ENCODE results near the gene SENP3. TPM values are rescaled to one million over a fixed set of nuclear protein-coding genes. Genes with fewer than 3 reads are reported as not detected.

The SENP3 gene
- total and polyA plus RNA-seq, 2 of the 13 experiments (the other 11 are each of a cell fraction or from before 2014, with no cell fraction given), result 55.8 to 75.4 TPM

DNA sequence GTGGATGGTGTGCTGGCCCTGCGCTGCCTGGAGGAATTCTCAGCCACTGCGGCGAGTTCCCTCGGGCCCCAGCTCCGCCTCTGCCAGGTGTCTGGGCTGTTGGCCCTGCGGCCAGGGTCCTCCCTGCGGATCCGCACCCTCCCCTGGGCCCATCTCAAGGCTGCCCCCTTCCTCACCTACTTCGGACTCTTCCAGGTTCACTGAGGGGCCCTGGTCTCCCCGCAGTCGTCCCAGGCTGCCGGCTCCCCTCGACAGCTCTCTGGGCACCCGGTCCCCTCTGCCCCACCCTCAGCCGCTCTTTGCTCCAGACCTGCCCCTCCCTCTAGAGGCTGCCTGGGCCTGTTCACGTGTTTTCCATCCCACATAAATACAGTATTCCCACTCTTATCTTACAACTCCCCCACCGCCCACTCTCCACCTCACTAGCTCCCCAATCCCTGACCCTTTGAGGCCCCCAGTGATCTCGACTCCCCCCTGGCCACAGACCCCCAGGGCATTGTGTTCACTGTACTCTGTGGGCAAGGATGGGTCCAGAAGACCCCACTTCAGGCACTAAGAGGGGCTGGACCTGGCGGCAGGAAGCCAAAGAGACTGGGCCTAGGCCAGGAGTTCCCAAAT, 4.5 kb upstream of the SENP3 start (continued):
- TF ChIP-seq ZNF121 (CRISPR knock-in tag; IDR thresholded peaks at IDR 0.05), result peak; percentile 53; the same call in 1 of the 2 replicates
- peak; percentile 41; the same call in 1 of the 2 replicates for TF ChIP-seq ZNF547 (CRISPR knock-in tag; IDR thresholded peaks at IDR 0.05)
- TF ChIP-seq ZNF24 (IDR thresholded peaks at IDR 0.05), result no peak
- 0 out of 2 replicates have a peak, but pooled peaks have one; percentile 2 for TF ChIP-seq HNF4G (IDR thresholded peaks at IDR 0.05; ENCODE audit: borderline replicate concordance, low read depth, low read length)
- no peak for TF ChIP-seq HNF4G (CRISPR knock-in tag; IDR thresholded peaks at IDR 0.05; ENCODE audit: borderline replicate concordance, low read depth)
- no peak for TF ChIP-seq DNMT3B (CRISPR knock-in tag; conservative IDR thresholded peaks at IDR 0.05)
- TF ChIP-seq TBX2 (CRISPR knock-in tag; IDR thresholded peaks at IDR 0.05; ENCODE audit: borderline replicate concordance), result no peak
- TF ChIP-seq, protein P1, sequence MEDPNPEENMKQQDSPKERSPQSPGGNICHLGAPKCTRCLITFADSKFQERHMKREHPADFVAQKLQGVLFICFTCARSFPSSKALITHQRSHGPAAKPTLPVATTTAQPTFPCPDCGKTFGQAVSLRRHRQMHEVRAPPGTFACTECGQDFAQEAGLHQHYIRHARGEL (CRISPR knock-in tag; IDR thresholded peaks at IDR 0.05), result no peak
- no peak; the same call in 1 of the 2 replicates for TF ChIP-seq ZNF782 (CRISPR knock-in tag; IDR thresholded peaks at IDR 0.05; ENCODE audit: borderline replicate concordance)
- TF ChIP-seq SAP130 (CRISPR knock-in tag; IDR thresholded peaks at IDR 0.05; ENCODE audit: low read depth), result peak; percentile 70
- no peak for TF ChIP-seq KAT8 (CRISPR knock-in tag; IDR thresholded peaks at IDR 0.05)
- TF ChIP-seq MYNN (CRISPR knock-in tag; IDR thresholded peaks at IDR 0.05; ENCODE audit: low read depth), result no peak
- TF ChIP-seq ZSCAN25 (CRISPR knock-in tag; IDR thresholded peaks at IDR 0.05), result 0 out of 2 replicates have a peak, but pooled peaks have one; percentile 42
- peak; percentile 33; the same call in 1 of the 2 replicates for TF ChIP-seq ISL2 (CRISPR knock-in tag; IDR thresholded peaks at IDR 0.05)
- TF ChIP-seq MXD4 (CRISPR knock-in tag; IDR thresholded peaks at IDR 0.05), result peak; percentile 53; the same call in 1 of the 2 replicates
- TF ChIP-seq ZNF704 (CRISPR knock-in tag; IDR thresholded peaks at IDR 0.05; ENCODE audit: borderline replicate concordance), result no peak
- TF ChIP-seq RORA (CRISPR knock-in tag; IDR thresholded peaks at IDR 0.05), result no peak
- TF ChIP-seq, protein P2, sequence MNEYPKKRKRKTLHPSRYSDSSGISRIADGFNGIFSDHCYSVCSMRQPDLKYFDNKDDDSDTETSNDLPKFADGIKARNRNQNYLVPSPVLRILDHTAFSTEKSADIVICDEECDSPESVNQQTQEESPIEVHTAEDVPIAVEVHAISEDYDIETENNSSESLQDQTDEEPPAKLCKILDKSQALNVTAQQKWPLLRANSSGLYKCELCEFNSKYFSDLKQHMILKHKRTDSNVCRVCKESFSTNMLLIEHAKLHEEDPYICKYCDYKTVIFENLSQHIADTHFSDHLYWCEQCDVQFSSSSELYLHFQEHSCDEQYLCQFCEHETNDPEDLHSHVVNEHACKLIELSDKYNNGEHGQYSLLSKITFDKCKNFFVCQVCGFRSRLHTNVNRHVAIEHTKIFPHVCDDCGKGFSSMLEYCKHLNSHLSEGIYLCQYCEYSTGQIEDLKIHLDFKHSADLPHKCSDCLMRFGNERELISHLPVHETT (CRISPR knock-in tag; conservative IDR thresholded peaks at IDR 0.05), result 0 out of 2 replicates have a peak, but pooled peaks have one; percentile 42
- no peak for TF ChIP-seq ATM (IDR thresholded peaks at IDR 0.05; ENCODE audit: borderline replicate concordance)
- TF ChIP-seq, protein P3, sequence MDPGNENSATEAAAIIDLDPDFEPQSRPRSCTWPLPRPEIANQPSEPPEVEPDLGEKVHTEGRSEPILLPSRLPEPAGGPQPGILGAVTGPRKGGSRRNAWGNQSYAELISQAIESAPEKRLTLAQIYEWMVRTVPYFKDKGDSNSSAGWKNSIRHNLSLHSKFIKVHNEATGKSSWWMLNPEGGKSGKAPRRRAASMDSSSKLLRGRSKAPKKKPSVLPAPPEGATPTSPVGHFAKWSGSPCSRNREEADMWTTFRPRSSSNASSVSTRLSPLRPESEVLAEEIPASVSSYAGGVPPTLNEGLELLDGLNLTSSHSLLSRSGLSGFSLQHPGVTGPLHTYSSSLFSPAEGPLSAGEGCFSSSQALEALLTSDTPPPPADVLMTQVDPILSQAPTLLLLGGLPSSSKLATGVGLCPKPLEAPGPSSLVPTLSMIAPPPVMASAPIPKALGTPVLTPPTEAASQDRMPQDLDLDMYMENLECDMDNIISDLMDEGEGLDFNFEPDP (CRISPR knock-in tag; conservative IDR thresholded peaks at IDR 0.05), result no peak
- TF ChIP-seq HDAC6 (IDR thresholded peaks at IDR 0.05; ENCODE audit: low read depth, low read length), result no peak
- no peak for TF ChIP-seq NFKB2 (CRISPR knock-in tag; IDR thresholded peaks at IDR 0.05; ENCODE audit: borderline replicate concordance)
- no peak for TF ChIP-seq ZFP62 (CRISPR knock-in tag; IDR thresholded peaks at IDR 0.05)
- TF ChIP-seq TEAD2 (CRISPR knock-in tag; IDR thresholded peaks at IDR 0.05), result no peak
- no peak for TF ChIP-seq KLF13 (CRISPR knock-in tag; IDR thresholded peaks at IDR 0.05)
- TF ChIP-seq THAP11 (CRISPR knock-in tag; IDR thresholded peaks at IDR 0.05), result no peak
- TF ChIP-seq PREB (CRISPR knock-in tag; IDR thresholded peaks at IDR 0.05), result no peak
